ENCODE results near the gene MANF. TPM values are rescaled to one million over a fixed set of nuclear protein-coding genes. Genes with fewer than 3 reads are reported as not detected.

Gene MANF
- total and polyA plus RNA-seq, 2 of the 13 experiments (the other 11 are each of a cell fraction or from before 2014, with no cell fraction given), result 55.4 to 269 TPM

- TF ChIP-seq ZHX1 (CRISPR knock-in tag; IDR thresholded peaks at IDR 0.05; ENCODE audit: low read depth), result no peak
- no peak for TF ChIP-seq MYPOP (CRISPR knock-in tag; IDR thresholded peaks at IDR 0.05)
- no peak for TF ChIP-seq ZIK1 (CRISPR knock-in tag; IDR thresholded peaks at IDR 0.05; ENCODE audit: borderline replicate concordance, low read depth)
- no peak; the same call in 1 of the 2 replicates for TF ChIP-seq NCOA5 (CRISPR knock-in tag; IDR thresholded peaks at IDR 0.05)
- no peak for TF ChIP-seq ZNF513 (CRISPR knock-in tag; conservative IDR thresholded peaks at IDR 0.05)
- no peak for TF ChIP-seq RAD51 (IDR thresholded peaks at IDR 0.05; ENCODE audit: borderline replicate concordance)
- TF ChIP-seq TBP (CRISPR knock-in tag; IDR thresholded peaks at IDR 0.05), result no peak
- no peak for TF ChIP-seq RFX1 (IDR thresholded peaks at IDR 0.05)
- TF ChIP-seq CREBL2 (CRISPR knock-in tag; IDR thresholded peaks at IDR 0.05; ENCODE audit: borderline replicate concordance), result no peak
- no peak for TF ChIP-seq ZEB1 (IDR thresholded peaks at IDR 0.05; ENCODE audit: insufficient replicate concordance, low read depth)
- TF ChIP-seq SRSF4 (IDR thresholded peaks at IDR 0.05; ENCODE audit: low read depth, low read length, poor library complexity, severe bottlenecking), result no peak
- no peak for TF ChIP-seq CBFB (CRISPR knock-in tag; IDR thresholded peaks at IDR 0.05)
- TF ChIP-seq ZNF709 (CRISPR knock-in tag; IDR thresholded peaks at IDR 0.05), result peak; percentile 51
- TF ChIP-seq ZFP90 (CRISPR knock-in tag; IDR thresholded peaks at IDR 0.05; ENCODE audit: borderline replicate concordance), result 0 out of 2 replicates have a peak, but pooled peaks have one; percentile 56
- 0 out of 2 replicates have a peak, but pooled peaks have one; percentile 60 for TF ChIP-seq ZNF383 (CRISPR knock-in tag; IDR thresholded peaks at IDR 0.05; ENCODE audit: borderline replicate concordance)
- TF ChIP-seq ZNF609 (CRISPR knock-in tag; IDR thresholded peaks at IDR 0.05; ENCODE audit: borderline replicate concordance), result no peak
- no peak for TF ChIP-seq ZBTB7B (CRISPR knock-in tag; IDR thresholded peaks at IDR 0.05)
- no peak for TF ChIP-seq HOXA3 (CRISPR knock-in tag; IDR thresholded peaks at IDR 0.05)
Observed at GRCh38 chr3:51390246-51391074, 5.4 kb downstream of the MANF start (continued).

Measured in HepG2 (cell line).